ENCODE results near the gene ADGRG2. TPM values are rescaled to one million over a fixed set of nuclear protein-coding genes. Genes with fewer than 3 reads are reported as not detected.
A peak's percentile ranks its signal among the peaks of the same experiment; 100 is the strongest.

The ADGRG2 gene
- total and polyA plus RNA-seq, 9 of the 15 experiments (the other 6 are each of a cell fraction or from before 2014, with no cell fraction given), result 0.03 TPM; not detected in 8

DNA sequence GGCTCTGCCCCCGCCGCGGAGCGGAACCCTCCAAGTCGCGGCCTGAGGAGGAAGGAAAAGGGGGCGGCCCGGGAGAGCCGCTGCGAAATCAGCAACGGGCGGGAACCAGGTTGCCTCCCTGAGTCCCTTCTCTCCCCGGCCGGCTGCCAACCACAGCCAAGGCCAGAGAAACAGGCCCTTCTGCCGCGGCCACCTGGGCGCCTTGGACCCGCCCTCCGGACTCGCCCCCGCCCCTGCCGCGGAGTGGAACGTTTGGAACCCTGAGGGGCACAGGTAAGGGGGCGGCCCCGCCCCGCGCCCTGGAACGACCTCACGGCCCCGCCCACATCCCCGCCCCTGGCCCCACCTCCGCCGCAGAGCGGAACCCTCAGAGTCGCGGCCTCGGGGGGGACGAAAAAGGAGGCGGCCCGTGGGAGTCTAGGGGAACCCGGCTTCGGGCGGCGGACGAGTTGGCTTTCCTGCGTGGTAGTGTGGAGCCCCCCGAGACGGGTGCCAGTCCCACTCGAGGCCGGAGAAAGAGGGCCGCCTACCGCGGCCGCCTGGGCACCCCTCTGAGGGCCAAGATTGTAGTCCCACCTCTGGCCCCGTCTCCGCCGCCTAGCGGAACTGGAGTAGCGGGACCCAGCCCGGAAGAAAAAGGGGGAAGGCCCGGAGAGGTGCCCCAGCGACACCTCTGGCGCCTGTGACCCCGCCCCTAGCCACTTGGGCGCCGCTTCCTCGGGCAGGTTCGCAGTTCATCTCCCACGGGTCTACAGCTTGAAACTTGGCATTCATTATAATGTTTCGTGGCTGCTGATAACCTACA, 137.7 kb downstream of the ADGRG2 start (continued):
- TF ChIP-seq, protein P1, sequence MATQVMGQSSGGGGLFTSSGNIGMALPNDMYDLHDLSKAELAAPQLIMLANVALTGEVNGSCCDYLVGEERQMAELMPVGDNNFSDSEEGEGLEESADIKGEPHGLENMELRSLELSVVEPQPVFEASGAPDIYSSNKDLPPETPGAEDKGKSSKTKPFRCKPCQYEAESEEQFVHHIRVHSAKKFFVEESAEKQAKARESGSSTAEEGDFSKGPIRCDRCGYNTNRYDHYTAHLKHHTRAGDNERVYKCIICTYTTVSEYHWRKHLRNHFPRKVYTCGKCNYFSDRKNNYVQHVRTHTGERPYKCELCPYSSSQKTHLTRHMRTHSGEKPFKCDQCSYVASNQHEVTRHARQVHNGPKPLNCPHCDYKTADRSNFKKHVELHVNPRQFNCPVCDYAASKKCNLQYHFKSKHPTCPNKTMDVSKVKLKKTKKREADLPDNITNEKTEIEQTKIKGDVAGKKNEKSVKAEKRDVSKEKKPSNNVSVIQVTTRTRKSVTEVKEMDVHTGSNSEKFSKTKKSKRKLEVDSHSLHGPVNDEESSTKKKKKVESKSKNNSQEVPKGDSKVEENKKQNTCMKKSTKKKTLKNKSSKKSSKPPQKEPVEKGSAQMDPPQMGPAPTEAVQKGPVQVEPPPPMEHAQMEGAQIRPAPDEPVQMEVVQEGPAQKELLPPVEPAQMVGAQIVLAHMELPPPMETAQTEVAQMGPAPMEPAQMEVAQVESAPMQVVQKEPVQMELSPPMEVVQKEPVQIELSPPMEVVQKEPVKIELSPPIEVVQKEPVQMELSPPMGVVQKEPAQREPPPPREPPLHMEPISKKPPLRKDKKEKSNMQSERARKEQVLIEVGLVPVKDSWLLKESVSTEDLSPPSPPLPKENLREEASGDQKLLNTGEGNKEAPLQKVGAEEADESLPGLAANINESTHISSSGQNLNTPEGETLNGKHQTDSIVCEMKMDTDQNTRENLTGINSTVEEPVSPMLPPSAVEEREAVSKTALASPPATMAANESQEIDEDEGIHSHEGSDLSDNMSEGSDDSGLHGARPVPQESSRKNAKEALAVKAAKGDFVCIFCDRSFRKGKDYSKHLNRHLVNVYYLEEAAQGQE (IDR thresholded peaks at IDR 0.05; ENCODE audit: borderline replicate concordance), result no peak
- TF ChIP-seq, protein P1 (CRISPR knock-in tag; IDR thresholded peaks at IDR 0.05; ENCODE audit: low read depth), result no peak
- TF ChIP-seq, protein P2, sequence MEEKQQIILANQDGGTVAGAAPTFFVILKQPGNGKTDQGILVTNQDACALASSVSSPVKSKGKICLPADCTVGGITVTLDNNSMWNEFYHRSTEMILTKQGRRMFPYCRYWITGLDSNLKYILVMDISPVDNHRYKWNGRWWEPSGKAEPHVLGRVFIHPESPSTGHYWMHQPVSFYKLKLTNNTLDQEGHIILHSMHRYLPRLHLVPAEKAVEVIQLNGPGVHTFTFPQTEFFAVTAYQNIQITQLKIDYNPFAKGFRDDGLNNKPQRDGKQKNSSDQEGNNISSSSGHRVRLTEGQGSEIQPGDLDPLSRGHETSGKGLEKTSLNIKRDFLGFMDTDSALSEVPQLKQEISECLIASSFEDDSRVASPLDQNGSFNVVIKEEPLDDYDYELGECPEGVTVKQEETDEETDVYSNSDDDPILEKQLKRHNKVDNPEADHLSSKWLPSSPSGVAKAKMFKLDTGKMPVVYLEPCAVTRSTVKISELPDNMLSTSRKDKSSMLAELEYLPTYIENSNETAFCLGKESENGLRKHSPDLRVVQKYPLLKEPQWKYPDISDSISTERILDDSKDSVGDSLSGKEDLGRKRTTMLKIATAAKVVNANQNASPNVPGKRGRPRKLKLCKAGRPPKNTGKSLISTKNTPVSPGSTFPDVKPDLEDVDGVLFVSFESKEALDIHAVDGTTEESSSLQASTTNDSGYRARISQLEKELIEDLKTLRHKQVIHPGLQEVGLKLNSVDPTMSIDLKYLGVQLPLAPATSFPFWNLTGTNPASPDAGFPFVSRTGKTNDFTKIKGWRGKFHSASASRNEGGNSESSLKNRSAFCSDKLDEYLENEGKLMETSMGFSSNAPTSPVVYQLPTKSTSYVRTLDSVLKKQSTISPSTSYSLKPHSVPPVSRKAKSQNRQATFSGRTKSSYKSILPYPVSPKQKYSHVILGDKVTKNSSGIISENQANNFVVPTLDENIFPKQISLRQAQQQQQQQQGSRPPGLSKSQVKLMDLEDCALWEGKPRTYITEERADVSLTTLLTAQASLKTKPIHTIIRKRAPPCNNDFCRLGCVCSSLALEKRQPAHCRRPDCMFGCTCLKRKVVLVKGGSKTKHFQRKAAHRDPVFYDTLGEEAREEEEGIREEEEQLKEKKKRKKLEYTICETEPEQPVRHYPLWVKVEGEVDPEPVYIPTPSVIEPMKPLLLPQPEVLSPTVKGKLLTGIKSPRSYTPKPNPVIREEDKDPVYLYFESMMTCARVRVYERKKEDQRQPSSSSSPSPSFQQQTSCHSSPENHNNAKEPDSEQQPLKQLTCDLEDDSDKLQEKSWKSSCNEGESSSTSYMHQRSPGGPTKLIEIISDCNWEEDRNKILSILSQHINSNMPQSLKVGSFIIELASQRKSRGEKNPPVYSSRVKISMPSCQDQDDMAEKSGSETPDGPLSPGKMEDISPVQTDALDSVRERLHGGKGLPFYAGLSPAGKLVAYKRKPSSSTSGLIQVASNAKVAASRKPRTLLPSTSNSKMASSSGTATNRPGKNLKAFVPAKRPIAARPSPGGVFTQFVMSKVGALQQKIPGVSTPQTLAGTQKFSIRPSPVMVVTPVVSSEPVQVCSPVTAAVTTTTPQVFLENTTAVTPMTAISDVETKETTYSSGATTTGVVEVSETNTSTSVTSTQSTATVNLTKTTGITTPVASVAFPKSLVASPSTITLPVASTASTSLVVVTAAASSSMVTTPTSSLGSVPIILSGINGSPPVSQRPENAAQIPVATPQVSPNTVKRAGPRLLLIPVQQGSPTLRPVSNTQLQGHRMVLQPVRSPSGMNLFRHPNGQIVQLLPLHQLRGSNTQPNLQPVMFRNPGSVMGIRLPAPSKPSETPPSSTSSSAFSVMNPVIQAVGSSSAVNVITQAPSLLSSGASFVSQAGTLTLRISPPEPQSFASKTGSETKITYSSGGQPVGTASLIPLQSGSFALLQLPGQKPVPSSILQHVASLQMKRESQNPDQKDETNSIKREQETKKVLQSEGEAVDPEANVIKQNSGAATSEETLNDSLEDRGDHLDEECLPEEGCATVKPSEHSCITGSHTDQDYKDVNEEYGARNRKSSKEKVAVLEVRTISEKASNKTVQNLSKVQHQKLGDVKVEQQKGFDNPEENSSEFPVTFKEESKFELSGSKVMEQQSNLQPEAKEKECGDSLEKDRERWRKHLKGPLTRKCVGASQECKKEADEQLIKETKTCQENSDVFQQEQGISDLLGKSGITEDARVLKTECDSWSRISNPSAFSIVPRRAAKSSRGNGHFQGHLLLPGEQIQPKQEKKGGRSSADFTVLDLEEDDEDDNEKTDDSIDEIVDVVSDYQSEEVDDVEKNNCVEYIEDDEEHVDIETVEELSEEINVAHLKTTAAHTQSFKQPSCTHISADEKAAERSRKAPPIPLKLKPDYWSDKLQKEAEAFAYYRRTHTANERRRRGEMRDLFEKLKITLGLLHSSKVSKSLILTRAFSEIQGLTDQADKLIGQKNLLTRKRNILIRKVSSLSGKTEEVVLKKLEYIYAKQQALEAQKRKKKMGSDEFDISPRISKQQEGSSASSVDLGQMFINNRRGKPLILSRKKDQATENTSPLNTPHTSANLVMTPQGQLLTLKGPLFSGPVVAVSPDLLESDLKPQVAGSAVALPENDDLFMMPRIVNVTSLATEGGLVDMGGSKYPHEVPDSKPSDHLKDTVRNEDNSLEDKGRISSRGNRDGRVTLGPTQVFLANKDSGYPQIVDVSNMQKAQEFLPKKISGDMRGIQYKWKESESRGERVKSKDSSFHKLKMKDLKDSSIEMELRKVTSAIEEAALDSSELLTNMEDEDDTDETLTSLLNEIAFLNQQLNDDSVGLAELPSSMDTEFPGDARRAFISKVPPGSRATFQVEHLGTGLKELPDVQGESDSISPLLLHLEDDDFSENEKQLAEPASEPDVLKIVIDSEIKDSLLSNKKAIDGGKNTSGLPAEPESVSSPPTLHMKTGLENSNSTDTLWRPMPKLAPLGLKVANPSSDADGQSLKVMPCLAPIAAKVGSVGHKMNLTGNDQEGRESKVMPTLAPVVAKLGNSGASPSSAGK (IDR thresholded peaks at IDR 0.05), result no peak
- TF ChIP-seq ZKSCAN1 (IDR thresholded peaks at IDR 0.05; ENCODE audit: low read depth, low read length), result no peak
- peak; percentile 36; the same call in 1 of the 2 replicates for TF ChIP-seq BHLHE40 (IDR thresholded peaks at IDR 0.05; ENCODE audit: low read length)
- no peak for TF ChIP-seq TAF15 (IDR thresholded peaks at IDR 0.05; ENCODE audit: low read depth, low read length)
- no peak for TF ChIP-seq OTX1 (CRISPR knock-in tag; IDR thresholded peaks at IDR 0.05)
- peak; percentile 97 for TF ChIP-seq GABPB1 (CRISPR knock-in tag; IDR thresholded peaks at IDR 0.05)

Measured in K562 (cell line).